Hepatocyte (in vitro differentiated cells): Measurements from ENCODE around the gene ELOVL5. TPM values are rescaled to one million over a fixed set of nuclear protein-coding genes. Genes with fewer than 3 reads are reported as not detected.

ENCODE experiments used
- DNase-seq: peaks from one replicate; pipeline ENCODE4 v3.0.0-alpha.2; 2016; ENCODE audit warnings: low spot score
- H2AFZ ChIP-seq: fragments of 200-600 bp; sonication (generic); 2 replicates; pipeline ENCODE4 v1.6.0; 2016; ENCODE audit warnings: antibody characterized with exemption, mild to moderate bottlenecking
- H3K27ac ChIP-seq: fragments of 200-600 bp; sonication (generic); 2 replicates; pipeline ENCODE4 v1.5.1; 2016; ENCODE audit warnings: mild to moderate bottlenecking
- H3K27me3 ChIP-seq: fragments of 200-600 bp; sonication (generic); 2 replicates; pipeline ENCODE4 v1.6.1; 2016
- H3K36me3 ChIP-seq: fragments of 200-600 bp; sonication (generic); replicated peaks from 2 replicates; pipeline ENCODE4 v1.5.1; 2016; ENCODE audit warnings: low read depth; ENCODE audit not compliant: insufficient read depth
- H3K4me1 ChIP-seq: fragments of 200-600 bp; sonication (generic); 2 replicates; pipeline ENCODE4 v1.5.1; 2016; ENCODE audit warnings: mild to moderate bottlenecking, moderate library complexity; ENCODE audit not compliant: insufficient read depth
- H3K4me2 ChIP-seq: fragments of 200-600 bp; sonication (generic); 2 replicates; pipeline ENCODE4 v1.6.0; 2016
- H3K4me3 ChIP-seq: fragments of 200-600 bp; sonication (generic); 2 replicates; pipeline ENCODE4 v1.5.1; 2016; ENCODE audit warnings: mild to moderate bottlenecking
- H3K79me2 ChIP-seq: fragments of 200-600 bp; sonication (generic); 2 replicates; pipeline ENCODE4 v1.6.0; 2017; ENCODE audit warnings: mild to moderate bottlenecking
- H3K9me2 ChIP-seq: fragments of 200-600 bp; sonication (generic); replicated peaks from 2 replicates; pipeline ENCODE4 v1.6.0; 2017; ENCODE audit warnings: mild to moderate bottlenecking; ENCODE audit not compliant: insufficient read depth
- H3K9me3 ChIP-seq: fragments of 200-600 bp; sonication (generic); 2 replicates; pipeline ENCODE4 v1.5.1; 2016; ENCODE audit warnings: low read depth, mild to moderate bottlenecking
- H4K20me1 ChIP-seq: fragments of 200-600 bp; sonication (generic); 2 replicates; pipeline ENCODE4 v1.6.0; 2016; ENCODE audit warnings: mild to moderate bottlenecking; ENCODE audit not compliant: insufficient read depth, poor library complexity, severe bottlenecking
- EZH2 ChIP-seq: fragments of 200-600 bp; sonication (generic); IDR thresholded peaks from 2 replicates; pipeline ENCODE4 v1.6.1; 2016; ENCODE audit warnings: antibody characterized with exemption, mild to moderate bottlenecking, borderline replicate concordance
- EZH2phosphoT487 ChIP-seq: fragments of 200-600 bp; sonication (generic); IDR thresholded peaks from one replicate; pipeline ENCODE4 v1.6.1; 2018; ENCODE audit warnings: antibody characterized with exemption, mild to moderate bottlenecking, low read depth, moderate library complexity; ENCODE audit not compliant: unreplicated experiment, severe bottlenecking
- WGBS: methylation state at CpG from one replicate; pipeline ENCODE4 v1.1.6; 2016; ENCODE audit warnings: low lambda C conversion rate; ENCODE audit errors: missing lambda C conversion rate; 5-methylcytosine and 5-hydroxymethylcytosine counted together
- polyA plus RNA-seq: library from polyadenylated mRNA; unstranded; fragments of >200 nt; fragmentation: Nextera tagmentation; extraction: Ambion mirVana; gene quantifications from 2 replicates; pipeline ENCODE4 v1.2.1, GENCODE V29; 2016
- total RNA-seq: library from RNA; depleted of rRNA; stranded (reverse); fragments of >200 nt; gene quantifications from 2 replicates; pipeline ENCODE4 v1.2.3, GENCODE V29; 2014
- TF ChIP-seq, protein P1 (sequence below): fragments of 200-600 bp; sonication (generic); IDR thresholded peaks from 2 replicates; pipeline ENCODE4 v1.5.1; 2016; ENCODE audit warnings: antibody characterized with exemption, mild to moderate bottlenecking; ENCODE audit not compliant: poor library complexity

ELOVL5 gene
- total and polyA plus RNA-seq, 2 experiments from 2014 or later, result 144 to 156 TPM

DNA sequence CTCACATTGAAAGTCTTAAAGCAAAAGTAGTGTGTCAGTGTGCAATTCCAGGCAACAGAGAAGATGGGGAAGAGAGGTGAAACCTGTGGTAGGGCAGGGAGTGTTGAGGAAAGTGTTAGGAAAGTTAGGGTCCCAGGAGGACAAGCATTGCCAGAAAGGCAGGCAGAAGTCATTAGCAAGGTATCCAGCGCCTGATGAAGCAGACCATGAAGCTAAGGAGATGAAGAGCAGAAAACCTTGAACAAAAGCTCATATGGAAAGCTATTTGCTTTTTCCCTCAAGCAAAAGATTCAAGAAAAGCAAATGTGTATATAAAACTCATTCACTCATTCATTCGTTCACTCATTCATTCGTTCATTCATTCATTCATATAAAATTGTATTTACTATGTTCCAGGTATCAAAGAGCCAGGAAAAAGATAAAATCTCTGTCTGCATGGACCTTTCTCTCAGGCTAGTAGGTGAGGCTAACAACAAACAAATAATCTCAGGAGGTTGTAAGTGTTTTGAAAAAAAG lies 96.5 kb downstream of the ELOVL5 start:
- Histone ChIP-seq H3K4me3 (no peak overlapping the region), H3K9me2 (no peaks in the 10 kb centered on the region)
- TF ChIP-seq EZH2 (no peak), EZH2phosphoT487 (no peak)
- TF ChIP-seq, protein P1, sequence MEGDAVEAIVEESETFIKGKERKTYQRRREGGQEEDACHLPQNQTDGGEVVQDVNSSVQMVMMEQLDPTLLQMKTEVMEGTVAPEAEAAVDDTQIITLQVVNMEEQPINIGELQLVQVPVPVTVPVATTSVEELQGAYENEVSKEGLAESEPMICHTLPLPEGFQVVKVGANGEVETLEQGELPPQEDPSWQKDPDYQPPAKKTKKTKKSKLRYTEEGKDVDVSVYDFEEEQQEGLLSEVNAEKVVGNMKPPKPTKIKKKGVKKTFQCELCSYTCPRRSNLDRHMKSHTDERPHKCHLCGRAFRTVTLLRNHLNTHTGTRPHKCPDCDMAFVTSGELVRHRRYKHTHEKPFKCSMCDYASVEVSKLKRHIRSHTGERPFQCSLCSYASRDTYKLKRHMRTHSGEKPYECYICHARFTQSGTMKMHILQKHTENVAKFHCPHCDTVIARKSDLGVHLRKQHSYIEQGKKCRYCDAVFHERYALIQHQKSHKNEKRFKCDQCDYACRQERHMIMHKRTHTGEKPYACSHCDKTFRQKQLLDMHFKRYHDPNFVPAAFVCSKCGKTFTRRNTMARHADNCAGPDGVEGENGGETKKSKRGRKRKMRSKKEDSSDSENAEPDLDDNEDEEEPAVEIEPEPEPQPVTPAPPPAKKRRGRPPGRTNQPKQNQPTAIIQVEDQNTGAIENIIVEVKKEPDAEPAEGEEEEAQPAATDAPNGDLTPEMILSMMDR, result no peak

DNA sequence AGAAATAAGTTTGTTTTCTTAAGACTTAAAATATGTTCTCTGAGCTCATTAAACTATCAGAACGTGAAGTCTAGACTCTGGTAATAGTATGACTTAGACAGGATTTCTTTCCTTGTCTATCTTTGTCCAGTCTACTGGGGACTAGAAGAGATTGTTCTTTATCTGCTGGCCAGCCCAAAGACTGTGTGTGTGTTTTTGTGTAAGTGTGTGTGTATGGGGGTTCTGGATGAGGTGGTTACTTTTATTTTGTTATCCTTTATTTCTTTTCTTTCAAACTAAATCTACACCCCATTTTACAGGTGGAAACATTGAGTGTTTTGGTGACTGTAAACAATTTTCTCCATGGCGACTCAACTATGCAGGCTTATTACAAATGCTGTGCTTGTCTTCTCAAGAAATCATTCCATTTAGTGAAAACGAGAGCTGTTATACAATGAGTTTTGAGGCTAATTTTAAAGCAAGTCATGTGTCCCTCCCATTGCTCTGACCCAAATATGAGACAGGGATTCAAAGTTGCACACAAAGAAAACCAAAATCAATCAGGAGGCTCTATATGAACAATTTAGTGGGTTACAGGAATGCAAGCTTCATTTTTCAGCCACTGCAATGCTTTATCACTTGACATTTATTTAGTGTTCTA lies 97.6 kb downstream of the ELOVL5 start:
- Histone ChIP-seq H3K27ac (no peak overlapping the region), H3K36me3 (no peaks in the 10 kb centered on the region), H3K27me3 (no peaks in the 10 kb centered on the region), H3K79me2 (no peaks in the 10 kb centered on the region), H3K4me1 (peaks cover 2% of the 10 kb centered on the region), H4K20me1 (no peaks in the 10 kb centered on the region), H2AFZ (no peak overlapping the region), H3K4me2 (no peak overlapping the region), H3K9me2 (no peaks in the 10 kb centered on the region), H3K4me3 (no peak overlapping the region), H3K9me3 (no peaks in the 10 kb centered on the region)
- 82% methylated on average over 3 of the region's 3 CpGs for WGBS
- no peak for DNase-seq
- TF ChIP-seq EZH2, result no peak
- no peak for TF ChIP-seq EZH2phosphoT487
- TF ChIP-seq, protein P1, result no peak

More for the DNA sequence above, 96.5 kb downstream of the ELOVL5 start:
- 81% methylated on average over 3 of the region's 3 CpGs for WGBS
- H3K79me2 ChIP-seq, result no peaks in the 10 kb centered on the region
- no peaks in the 10 kb centered on the region for H3K9me3 ChIP-seq
- DNase-seq, result no peak
- no peaks in the 10 kb centered on the region for H3K36me3 ChIP-seq
- no peak overlapping the region for H3K27ac ChIP-seq
- no peak overlapping the region for H2AFZ ChIP-seq
- H3K4me1 ChIP-seq, result no peaks in the 10 kb centered on the region
- H4K20me1 ChIP-seq, result no peaks in the 10 kb centered on the region
- H3K4me2 ChIP-seq, result no peak overlapping the region
- no peaks in the 10 kb centered on the region for H3K27me3 ChIP-seq

- TF ChIP-seq EZH2phosphoT487, result no peak
- TF ChIP-seq, protein P1, result no peak
- no peak for TF ChIP-seq EZH2
- Histone ChIP-seq H3K9me2 (no peaks in the 10 kb centered on the region), H3K79me2 (no peaks in the 10 kb centered on the region), H4K20me1 (no peaks in the 10 kb centered on the region), H3K27ac (no peak overlapping the region), H2AFZ (no peak overlapping the region), H3K4me2 (no peak overlapping the region), H3K9me3 (no peaks in the 10 kb centered on the region), H3K4me1 (peaks cover 7% of the 10 kb centered on the region), H3K36me3 (no peaks in the 10 kb centered on the region), H3K27me3 (no peaks in the 10 kb centered on the region), H3K4me3 (no peak overlapping the region)
- 73% methylated on average over 8 of the region's 8 CpGs for WGBS
- no peak for DNase-seq
These were observed 98.3 kb downstream of the ELOVL5 start for GRCh38 chr6:53250176-53251032.
